Measurements from ENCODE around the gene TTLL11. TPM values are rescaled to one million over a fixed set of nuclear protein-coding genes. Genes with fewer than 3 reads are reported as not detected.

TTLL11 gene
- total RNA-seq, 2 donors from 2014 or later, result 11.8 to 20.4 TPM

- peak; percentile 60 for DNase-seq (ENCODE audit: low spot score)
- intact Hi-C loops (cut with DNase I), result no loop called here
Observed at GRCh38 chr9:121837113-121837961, 255.8 kb downstream of the TTLL11 start.

GRCh38 chr9:121836366-121836885, 256.7 kb downstream of the TTLL11 start:
- intact Hi-C loops (cut with DNase I), result no loop called here

GRCh38 chr9:121835587-121836365, 257.3 kb downstream of the TTLL11 start:
- peak; percentile 38 for DNase-seq (ENCODE audit: low spot score)

More at GRCh38 chr9:121836366-121836885, 256.7 kb downstream of the TTLL11 start:
- DNase-seq (ENCODE audit: low spot score), result peak; percentile 23

GRCh38 chr9:121833061-121833460, 260.0 kb downstream of the TTLL11 start:
- peak; percentile 37 for DNase-seq (ENCODE audit: low spot score)
- intact Hi-C loops (cut with DNase I), result no loop called here

More at GRCh38 chr9:121835587-121836365, 257.3 kb downstream of the TTLL11 start:
- intact Hi-C loops (cut with DNase I), result no loop called here

GRCh38 chr9:121831869-121832268, 261.2 kb downstream of the TTLL11 start:
- intact Hi-C loops (cut with DNase I), result no loop called here
- peak; percentile 19 for DNase-seq (ENCODE audit: low spot score)

- intact Hi-C loops (cut with DNase I), result no loop called here
- DNase-seq (ENCODE audit: low spot score), result peak; percentile 52
Observed at GRCh38 chr9:121830441-121831140, 262.5 kb downstream of the TTLL11 start.

GRCh38 chr9:121827251-121827967, 265.7 kb downstream of the TTLL11 start:
- DNase-seq (ENCODE audit: low spot score), result peak; percentile 54
- intact Hi-C loops (cut with DNase I), result no loop called here

- DNase-seq (ENCODE audit: low spot score), result peak; percentile 61
- intact Hi-C loops (cut with DNase I), result no loop called here
Observed at GRCh38 chr9:121826711-121827110, 266.4 kb downstream of the TTLL11 start.

GRCh38 chr9:121825031-121825691, 267.9 kb downstream of the TTLL11 start:
- intact Hi-C loops (cut with DNase I), result no loop called here
- peak; percentile 55 for DNase-seq (ENCODE audit: low spot score)

GRCh38 chr9:121824651-121825030, 268.5 kb downstream of the TTLL11 start:
- DNase-seq (ENCODE audit: low spot score), result peak; percentile 5
- intact Hi-C loops (cut with DNase I), result no loop called here

- peak; percentile 42 for DNase-seq (ENCODE audit: low spot score)
- intact Hi-C loops (cut with DNase I), result no loop called here
Observed at GRCh38 chr9:121823451-121824169, 269.5 kb downstream of the TTLL11 start.

- intact Hi-C loops (cut with DNase I), result no loop called here
- DNase-seq (ENCODE audit: low spot score), result peak; percentile 58
Observed at GRCh38 chr9:121822093-121823085, 270.7 kb downstream of the TTLL11 start.

- intact Hi-C loops (cut with DNase I), result no loop called here
- DNase-seq (ENCODE audit: low spot score), result peak; percentile 28
Observed at GRCh38 chr9:121821326-121821725, 271.8 kb downstream of the TTLL11 start.

GRCh38 chr9:121820286-121821005, 272.7 kb downstream of the TTLL11 start:
- intact Hi-C loops (cut with DNase I), result no loop called here
- peak; percentile 45 for DNase-seq (ENCODE audit: low spot score)

GRCh38 chr9:121819428-121820231, 273.5 kb downstream of the TTLL11 start:
- intact Hi-C loops (cut with DNase I), result no loop called here
- no peak for DNase-seq (ENCODE audit: low spot score)

Data from posterior vena cava (tissue), 2 donors.